Measurements from ENCODE around the gene PHACTR1. TPM values are rescaled to one million over a fixed set of nuclear protein-coding genes. Genes with fewer than 3 reads are reported as not detected.
"Not testable (repeated sequence)": the region's sequence is repeated elsewhere in the genome, so short reads cannot be mapped to it uniquely, and the experiment has no call there.

PHACTR1 gene
- total and polyA plus RNA-seq, 4 donors: 18.1 to 49.0 (median 39.5) TPM

DNA sequence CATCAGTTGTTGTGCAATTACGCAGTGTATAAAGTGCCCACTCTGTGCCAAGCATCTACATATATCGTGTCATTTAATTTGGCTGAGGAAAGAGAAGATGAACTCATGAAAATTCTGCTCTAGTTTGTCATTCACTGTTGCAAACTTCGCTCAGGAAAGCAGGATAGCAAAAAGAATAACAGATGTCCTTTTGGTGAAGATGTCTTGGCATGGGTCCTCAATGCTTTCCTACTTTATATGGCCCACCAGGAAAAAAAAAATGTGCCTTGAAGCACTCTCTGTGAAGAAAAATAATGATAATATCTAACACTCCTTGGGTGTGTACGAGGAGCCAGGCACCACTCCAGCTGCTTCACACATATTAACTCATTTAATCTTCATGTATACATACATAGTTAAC, 5.6 kb upstream of the PHACTR1 start:
- no peak overlapping the region for H3K27ac ChIP-seq (ENCODE audit: low read depth, low read length)

DNA sequence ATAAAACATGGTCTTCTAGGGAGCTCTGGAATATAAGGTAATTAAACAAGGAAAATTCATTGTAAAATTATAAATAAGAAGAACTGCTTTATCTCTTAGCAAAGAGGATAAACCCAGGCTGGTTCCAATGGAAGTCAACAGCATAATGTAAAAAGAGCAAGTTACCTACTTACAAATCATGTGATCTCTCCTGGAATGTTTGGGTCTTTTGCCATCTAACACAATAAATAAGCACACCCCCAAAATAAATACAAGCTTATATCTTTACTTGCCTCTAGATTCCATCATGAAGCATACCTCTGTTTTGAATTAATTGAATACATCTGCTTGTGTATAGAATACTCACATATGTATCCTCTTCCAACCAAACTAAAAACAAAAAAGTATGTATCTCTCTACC, 2.5 kb upstream of the PHACTR1 start:
- no peak overlapping the region for H3K4me3 ChIP-seq (ENCODE audit: low read depth, low read length)
- no peaks in the 10 kb centered on the region for H3K4me1 ChIP-seq (ENCODE audit: control insufficient read depth, insufficient read depth, low read length)
- no peak for DNase-seq (ENCODE audit: low read depth in 4 of 6, low spot score in 6 of 6)
- H3K9me3 ChIP-seq (ENCODE audit: control insufficient read depth, insufficient read depth, low read length): no peaks in the 10 kb centered on the region
- H3K27me3 ChIP-seq (ENCODE audit: control insufficient read depth, insufficient read depth, low read length): peaks cover 2% of the 10 kb centered on the region
- H3K36me3 ChIP-seq (ENCODE audit: control insufficient read depth, insufficient read depth, low read length): no peaks in the 10 kb centered on the region
- H3K27ac ChIP-seq (ENCODE audit: low read depth, low read length): no peak overlapping the region

More for the DNA sequence above, 5.6 kb upstream of the PHACTR1 start:
- Histone ChIP-seq H3K4me3 (ENCODE audit: low read depth, low read length) (no peak overlapping the region), H3K27me3 (ENCODE audit: control insufficient read depth, insufficient read depth, low read length) (no peaks in the 10 kb centered on the region), H3K4me1 (ENCODE audit: control insufficient read depth, insufficient read depth, low read length) (no peaks in the 10 kb centered on the region), H3K36me3 (ENCODE audit: control insufficient read depth, insufficient read depth, low read length) (no peaks in the 10 kb centered on the region), H3K9me3 (ENCODE audit: control insufficient read depth, insufficient read depth, low read length) (no peaks in the 10 kb centered on the region)
- WGBS (ENCODE audit: insufficient coverage): no CpG with 5 or more reads among the region's 4 CpGs
- DNase-seq (ENCODE audit: low read depth in 4 of 6, low spot score in 6 of 6): peak in 1 of 6 donors; percentile 69

DNA sequence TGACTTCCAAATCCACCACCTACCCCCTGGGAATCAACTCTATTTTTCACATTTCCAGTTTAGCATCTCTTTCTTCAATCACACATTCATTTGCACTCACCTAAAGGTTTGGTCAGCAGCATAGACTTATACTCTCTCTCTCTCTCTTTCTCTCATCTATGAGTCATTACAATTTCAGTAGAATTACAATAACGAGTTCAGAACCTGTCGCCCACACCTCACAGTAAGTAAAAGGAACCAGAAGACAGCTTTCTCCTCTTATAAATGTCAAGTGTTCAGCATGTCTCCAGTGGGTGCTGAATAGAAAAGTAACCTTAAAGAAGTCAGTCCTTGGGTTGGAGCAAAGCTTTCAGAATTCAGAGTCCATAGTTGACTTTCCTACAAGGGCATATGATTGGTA, 1.1 kb upstream of the PHACTR1 start:
- Histone ChIP-seq H3K36me3 (ENCODE audit: control insufficient read depth, insufficient read depth, low read length) (no peaks in the 10 kb centered on the region), H3K4me1 (ENCODE audit: control insufficient read depth, insufficient read depth, low read length) (no peaks in the 10 kb centered on the region), H3K4me3 (ENCODE audit: low read depth, low read length) (no peak overlapping the region), H3K27ac (ENCODE audit: low read depth, low read length) (no peak overlapping the region), H3K9me3 (ENCODE audit: control insufficient read depth, insufficient read depth, low read length) (no peaks in the 10 kb centered on the region), H3K27me3 (ENCODE audit: control insufficient read depth, insufficient read depth, low read length) (peaks cover 2% of the 10 kb centered on the region)
- no peak for DNase-seq (ENCODE audit: low read depth in 4 of 6, low spot score in 6 of 6)
- WGBS (ENCODE audit: insufficient coverage): no CpG with 5 or more reads among the region's 2 CpGs

DNA sequence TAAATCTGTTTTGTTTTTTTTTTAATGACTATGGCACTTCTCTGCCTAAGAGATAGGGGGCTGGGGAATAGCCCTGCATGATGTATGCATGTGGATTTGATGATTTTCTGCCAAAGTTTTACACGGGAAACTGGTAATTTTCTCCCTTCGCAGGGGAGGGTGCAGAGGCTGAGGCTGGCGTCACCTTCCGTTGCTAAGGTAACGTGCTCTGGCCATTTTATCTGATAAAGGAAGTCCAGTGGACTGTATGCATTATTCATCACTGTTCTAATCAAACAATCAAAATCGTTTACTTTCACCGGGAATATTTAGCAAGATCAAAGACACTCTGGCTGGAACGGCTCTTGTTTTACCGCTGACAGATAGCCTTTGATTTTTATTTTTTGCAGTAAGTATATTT, 789 bp downstream of the PHACTR1 start:
- H3K27ac ChIP-seq (ENCODE audit: low read depth, low read length): no peak overlapping the region
- H3K4me1 ChIP-seq (ENCODE audit: control insufficient read depth, insufficient read depth, low read length): no peaks in the 10 kb centered on the region
- no peaks in the 10 kb centered on the region for H3K36me3 ChIP-seq (ENCODE audit: control insufficient read depth, insufficient read depth, low read length)
- no peak overlapping the region for H3K4me3 ChIP-seq (ENCODE audit: low read depth, low read length)
- peaks cover 2% of the 10 kb centered on the region for H3K27me3 ChIP-seq (ENCODE audit: control insufficient read depth, insufficient read depth, low read length)
- WGBS (ENCODE audit: insufficient coverage): 17% methylated on average over 2 of the region's 9 CpGs
- peak in 2 of 6 donors; percentile 69 to 74 for DNase-seq (ENCODE audit: low read depth in 4 of 6, low spot score in 6 of 6)
- no peaks in the 10 kb centered on the region for H3K9me3 ChIP-seq (ENCODE audit: control insufficient read depth, insufficient read depth, low read length)

DNA sequence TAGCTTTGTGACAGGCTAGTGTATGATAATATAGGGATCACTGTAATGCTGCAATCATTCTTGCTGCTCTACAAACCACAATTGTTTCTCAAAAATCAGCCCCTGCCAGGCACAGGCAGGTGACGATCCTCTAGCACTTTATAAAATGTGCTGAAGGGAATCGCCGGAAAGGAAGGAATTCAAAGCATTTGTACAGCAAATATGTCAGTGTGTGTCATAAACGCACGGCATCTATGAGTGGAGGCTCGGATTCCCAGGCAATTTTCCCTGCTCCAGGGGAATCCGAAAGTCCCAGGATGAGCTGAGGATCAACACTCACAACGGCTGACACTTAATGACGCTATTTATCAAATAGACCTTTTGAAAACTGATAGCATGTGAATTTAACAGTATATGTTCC, 1.4 kb downstream of the PHACTR1 start:
- Histone ChIP-seq H3K27me3 (ENCODE audit: control insufficient read depth, insufficient read depth, low read length) (peaks cover 2% of the 10 kb centered on the region), H3K4me1 (ENCODE audit: control insufficient read depth, insufficient read depth, low read length) (no peaks in the 10 kb centered on the region), H3K27ac (ENCODE audit: low read depth, low read length) (no peak overlapping the region), H3K4me3 (ENCODE audit: low read depth, low read length) (no peak overlapping the region), H3K36me3 (ENCODE audit: control insufficient read depth, insufficient read depth, low read length) (no peaks in the 10 kb centered on the region), H3K9me3 (ENCODE audit: control insufficient read depth, insufficient read depth, low read length) (no peaks in the 10 kb centered on the region)
- 36% methylated on average over 7 of the region's 9 CpGs for WGBS (ENCODE audit: insufficient coverage)
- peak in 2 of 6 donors; percentile 48 to 61 for DNase-seq (ENCODE audit: low read depth in 4 of 6, low spot score in 6 of 6)

DNA sequence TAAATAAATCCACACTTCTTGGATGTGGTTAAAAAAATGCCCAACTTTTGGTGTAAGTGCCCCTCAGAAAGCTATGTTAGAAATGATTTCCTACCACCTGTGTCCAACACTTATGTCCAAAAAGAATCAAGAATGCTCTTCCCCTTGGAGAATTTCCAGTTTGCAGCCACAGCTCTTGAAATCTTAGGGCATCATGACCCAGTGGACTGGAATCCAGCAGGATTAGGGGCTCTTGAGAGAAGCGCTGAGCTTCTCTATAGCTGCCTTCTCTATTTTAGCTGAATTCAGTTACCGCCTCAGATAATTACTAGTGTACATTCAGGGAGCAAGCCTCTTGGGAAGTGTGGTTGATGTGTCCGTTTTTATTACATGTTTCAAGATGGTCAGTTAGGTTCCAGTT, 2.5 kb downstream of the PHACTR1 start:
- Histone ChIP-seq H3K36me3 (ENCODE audit: control insufficient read depth, insufficient read depth, low read length) (no peaks in the 10 kb centered on the region), H3K9me3 (ENCODE audit: control insufficient read depth, insufficient read depth, low read length) (no peaks in the 10 kb centered on the region), H3K27me3 (ENCODE audit: control insufficient read depth, insufficient read depth, low read length) (peaks cover 2% of the 10 kb centered on the region), H3K4me3 (ENCODE audit: low read depth, low read length) (no peak overlapping the region), H3K4me1 (ENCODE audit: control insufficient read depth, insufficient read depth, low read length) (no peaks in the 10 kb centered on the region), H3K27ac (ENCODE audit: low read depth, low read length) (no peak overlapping the region)
- WGBS (ENCODE audit: insufficient coverage): 80% methylated on average over 1 of the region's 3 CpGs
- DNase-seq (ENCODE audit: low read depth in 4 of 6, low spot score in 6 of 6): no peak

DNA sequence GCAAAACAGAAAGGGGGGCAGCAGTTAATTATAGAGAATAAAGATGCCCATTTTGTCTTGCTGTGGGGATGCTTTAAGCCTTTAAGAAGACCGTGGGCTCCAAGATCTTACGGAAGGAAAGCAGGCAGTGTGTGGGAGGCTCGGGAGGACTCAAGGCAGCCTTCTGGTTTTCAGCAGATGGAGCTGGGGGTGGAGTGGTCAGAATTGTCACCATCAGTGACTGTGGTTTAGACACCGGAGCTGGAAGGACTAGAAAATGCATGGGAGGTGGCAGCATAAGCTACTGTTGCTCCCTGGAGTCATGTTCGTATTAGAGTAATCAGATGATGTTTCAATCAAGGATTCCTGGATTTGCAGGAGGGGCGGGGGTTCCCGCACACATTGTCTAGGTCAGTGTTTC, 3.7 kb downstream of the PHACTR1 start:
- Histone ChIP-seq H3K36me3 (ENCODE audit: control insufficient read depth, insufficient read depth, low read length) (no peaks in the 10 kb centered on the region), H3K4me3 (ENCODE audit: low read depth, low read length) (no peak overlapping the region), H3K27ac (ENCODE audit: low read depth, low read length) (no peak overlapping the region), H3K4me1 (ENCODE audit: control insufficient read depth, insufficient read depth, low read length) (no peaks in the 10 kb centered on the region), H3K9me3 (ENCODE audit: control insufficient read depth, insufficient read depth, low read length) (no peaks in the 10 kb centered on the region), H3K27me3 (ENCODE audit: control insufficient read depth, insufficient read depth, low read length) (peaks cover 2% of the 10 kb centered on the region)
- DNase-seq (ENCODE audit: low read depth in 4 of 6, low spot score in 6 of 6): no peak
- 90% methylated on average over 6 of the region's 7 CpGs for WGBS (ENCODE audit: insufficient coverage)

DNA sequence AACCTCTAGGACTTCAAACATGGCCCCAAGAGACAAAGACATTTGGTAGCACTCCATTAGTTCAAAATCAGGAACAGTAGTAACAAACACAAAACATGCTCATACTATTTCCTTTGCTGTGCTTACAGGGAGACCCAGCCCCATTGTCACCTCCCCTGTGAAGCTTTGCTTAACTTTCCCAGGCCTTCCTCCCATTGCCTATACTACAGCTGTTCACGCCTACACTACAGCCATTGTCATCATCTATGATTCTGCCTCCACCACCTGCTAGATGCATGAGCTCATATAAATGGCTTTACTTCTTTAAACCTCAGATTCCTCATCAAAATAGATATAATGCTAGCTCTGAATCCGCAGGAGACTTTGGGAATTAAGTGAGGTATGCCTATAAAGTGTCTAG, 8.7 kb downstream of the PHACTR1 start:
- Histone ChIP-seq H3K4me3 (ENCODE audit: low read depth, low read length) (no peak overlapping the region), H3K9me3 (ENCODE audit: control insufficient read depth, insufficient read depth, low read length) (no peaks in the 10 kb centered on the region), H3K4me1 (ENCODE audit: control insufficient read depth, insufficient read depth, low read length) (no peaks in the 10 kb centered on the region), H3K36me3 (ENCODE audit: control insufficient read depth, insufficient read depth, low read length) (no peaks in the 10 kb centered on the region), H3K27me3 (ENCODE audit: control insufficient read depth, insufficient read depth, low read length) (no peaks in the 10 kb centered on the region), H3K27ac (ENCODE audit: low read depth, low read length) (no peak overlapping the region)
- DNase-seq (ENCODE audit: low read depth in 4 of 6, low spot score in 6 of 6): no peak
- WGBS (ENCODE audit: insufficient coverage): 89% methylated on average over 1 of the region's 2 CpGs

DNA sequence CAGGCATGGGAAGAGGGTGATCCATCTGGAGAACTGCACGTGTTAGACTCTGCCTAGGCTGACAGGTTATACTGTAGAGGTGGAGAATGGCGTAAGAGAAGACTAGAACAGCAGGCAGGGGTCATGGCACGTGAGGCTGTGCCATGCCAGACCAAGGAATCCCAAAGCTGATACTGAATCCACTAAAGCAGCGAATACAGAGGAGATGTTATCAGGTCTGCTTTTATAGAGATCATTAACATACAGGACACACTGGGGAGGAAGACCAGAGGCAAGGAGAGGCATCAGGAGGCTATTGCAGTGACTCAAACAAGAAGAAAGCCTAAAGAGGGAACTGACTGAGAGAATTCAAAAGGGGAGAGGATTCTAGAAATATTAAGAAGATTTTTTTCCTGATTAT, 12.9 kb downstream of the PHACTR1 start:
- H3K9me3 ChIP-seq (ENCODE audit: control insufficient read depth, insufficient read depth, low read length): no peaks in the 10 kb centered on the region
- H3K4me1 ChIP-seq (ENCODE audit: control insufficient read depth, insufficient read depth, low read length): no peaks in the 10 kb centered on the region
- DNase-seq (ENCODE audit: low read depth in 4 of 6, low spot score in 6 of 6): no peak
- H3K27me3 ChIP-seq (ENCODE audit: control insufficient read depth, insufficient read depth, low read length): no peaks in the 10 kb centered on the region
- H3K4me3 ChIP-seq (ENCODE audit: low read depth, low read length): no peak overlapping the region
- WGBS (ENCODE audit: insufficient coverage): 89% methylated on average over 3 of the region's 4 CpGs
- H3K27ac ChIP-seq (ENCODE audit: low read depth, low read length): no peak overlapping the region
- no peaks in the 10 kb centered on the region for H3K36me3 ChIP-seq (ENCODE audit: control insufficient read depth, insufficient read depth, low read length)

DNA sequence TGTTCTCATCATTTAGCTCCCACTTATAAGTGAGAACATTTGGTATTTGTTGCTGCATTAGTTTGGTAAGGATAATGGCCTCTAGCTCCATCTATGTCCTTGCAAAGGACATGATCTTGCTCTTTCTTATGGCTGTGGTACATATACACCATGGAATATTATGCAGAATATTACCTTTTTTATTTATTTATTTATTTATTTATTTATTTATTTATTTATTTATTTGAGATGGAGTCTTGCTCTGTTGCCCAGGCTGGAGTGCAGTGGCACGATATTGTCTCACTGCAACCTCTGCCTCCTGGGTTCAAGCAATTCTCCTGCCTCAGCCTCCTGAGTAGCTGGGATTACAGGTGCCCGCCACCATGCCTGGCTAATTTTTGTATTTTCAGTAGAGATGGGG, 14.2 kb downstream of the PHACTR1 start:
- H3K4me1 ChIP-seq (ENCODE audit: control insufficient read depth, insufficient read depth, low read length); H3K9me3 ChIP-seq (ENCODE audit: control insufficient read depth, insufficient read depth, low read length); H3K36me3 ChIP-seq (ENCODE audit: control insufficient read depth, insufficient read depth, low read length); H3K27ac ChIP-seq (ENCODE audit: low read depth, low read length); DNase-seq (ENCODE audit: low read depth in 4 of 6, low spot score in 6 of 6); H3K4me3 ChIP-seq (ENCODE audit: low read depth, low read length); H3K27me3 ChIP-seq (ENCODE audit: control insufficient read depth, insufficient read depth, low read length): not testable (repeated sequence)
- no CpG with 5 or more reads among the region's 2 CpGs for WGBS (ENCODE audit: insufficient coverage)

Data from spinal cord (tissue), 10 donors.